PC-3 (cell line): ENCODE data around the gene COL21A1.

Experiments
- EZH2 ChIP-seq: fragments of 300-600 bp; sonication (generic); IDR thresholded peaks from one replicate; pipeline ENCODE4 v1.6.1; 2017; ENCODE audit warnings: antibody characterized with exemption, mild to moderate bottlenecking, low read length; ENCODE audit not compliant: unreplicated experiment
- EZH2phosphoT487 ChIP-seq: fragments of 300-600 bp; sonication (generic); IDR thresholded peaks from 2 replicates; pipeline ENCODE4 v1.6.1; 2018; ENCODE audit warnings: mild to moderate bottlenecking, antibody characterized with exemption, low read length, borderline replicate concordance
- TF ChIP-seq, protein P1 (sequence below): fragments of 300-600 bp; sonication (generic); conservative IDR thresholded peaks from 2 replicates; pipeline ENCODE4 v1.5.1; 2017; ENCODE audit warnings: antibody characterized with exemption, low read depth, mild to moderate bottlenecking, low read length

GRCh38 chr6:56214703-56215101, 32.7 kb downstream of the COL21A1 start:
- TF ChIP-seq, protein P1, sequence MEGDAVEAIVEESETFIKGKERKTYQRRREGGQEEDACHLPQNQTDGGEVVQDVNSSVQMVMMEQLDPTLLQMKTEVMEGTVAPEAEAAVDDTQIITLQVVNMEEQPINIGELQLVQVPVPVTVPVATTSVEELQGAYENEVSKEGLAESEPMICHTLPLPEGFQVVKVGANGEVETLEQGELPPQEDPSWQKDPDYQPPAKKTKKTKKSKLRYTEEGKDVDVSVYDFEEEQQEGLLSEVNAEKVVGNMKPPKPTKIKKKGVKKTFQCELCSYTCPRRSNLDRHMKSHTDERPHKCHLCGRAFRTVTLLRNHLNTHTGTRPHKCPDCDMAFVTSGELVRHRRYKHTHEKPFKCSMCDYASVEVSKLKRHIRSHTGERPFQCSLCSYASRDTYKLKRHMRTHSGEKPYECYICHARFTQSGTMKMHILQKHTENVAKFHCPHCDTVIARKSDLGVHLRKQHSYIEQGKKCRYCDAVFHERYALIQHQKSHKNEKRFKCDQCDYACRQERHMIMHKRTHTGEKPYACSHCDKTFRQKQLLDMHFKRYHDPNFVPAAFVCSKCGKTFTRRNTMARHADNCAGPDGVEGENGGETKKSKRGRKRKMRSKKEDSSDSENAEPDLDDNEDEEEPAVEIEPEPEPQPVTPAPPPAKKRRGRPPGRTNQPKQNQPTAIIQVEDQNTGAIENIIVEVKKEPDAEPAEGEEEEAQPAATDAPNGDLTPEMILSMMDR, result no peak
- TF ChIP-seq EZH2 (no peak), EZH2phosphoT487 (no peak)
